Measurements from ENCODE around the gene PCED1A. TPM values are rescaled to one million over a fixed set of nuclear protein-coding genes. Genes with fewer than 3 reads are reported as not detected.

PCED1A gene
- total and polyA plus RNA-seq, 2 of the 13 experiments (the other 11 are each of a cell fraction or from before 2014, with no cell fraction given): 40.1 to 84.2 TPM

DNA sequence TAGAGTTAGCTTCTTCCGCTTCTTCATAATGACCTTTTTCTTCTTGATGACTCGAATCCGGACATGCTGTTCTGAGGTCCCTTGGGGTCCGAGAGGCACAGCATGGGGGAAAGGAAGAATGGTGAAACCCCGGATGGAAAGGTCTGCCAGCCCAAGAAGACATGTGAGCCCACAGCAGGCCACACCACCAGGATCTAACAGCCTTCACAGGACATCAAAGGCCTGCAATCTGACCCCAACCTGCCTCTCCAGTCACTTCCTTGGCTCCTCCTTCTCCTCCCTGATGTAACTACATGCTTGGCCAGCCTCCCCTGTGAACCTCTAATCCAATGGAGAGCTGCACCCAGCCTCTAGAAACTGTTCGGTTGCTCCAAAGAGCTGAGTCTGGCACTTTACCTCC lies 41.6 kb downstream of the PCED1A start:
- ChIA-PET CTCF (ENCODE audit: low intra/inter-chr PET ratio, low total read pairs) (no interaction called here), POLR2A (no interaction called here)
- H3K27me3 ChIP-seq (ENCODE audit: control insufficient read depth in 1 of 2, insufficient read depth in 2 of 2, low read length in 2 of 2): peaks cover 20 to 83% of the 10 kb centered on the region in 2 experiments
- H2AFZ ChIP-seq (ENCODE audit: low read length): no peak overlapping the region
- no peaks in the 10 kb centered on the region for H3K9me3 ChIP-seq (ENCODE audit: low read length)
- peaks cover 10% of the 10 kb centered on the region for H3K4me1 ChIP-seq (ENCODE audit: insufficient read depth, low read length)
- no peak for ATAC-seq
- no peak for DNase-seq (ENCODE audit: low spot score)
- no peak for FAIRE-seq
- BruUV-seq (replicated peaks): no TSS peak
- no peak overlapping the region for H3K4me3 ChIP-seq (replicated peaks in 1 of 3; ENCODE audit: insufficient read depth in 1 of 3, low read depth in 2 of 3, low read length in 3 of 3)
- no peak overlapping the region for H3K27ac ChIP-seq (ENCODE audit: extremely low read length, insufficient read depth, low read length)
- in situ Hi-C loops (cut with HindIII; ENCODE audit: extremely low pct_ligation_motif_present, low pct_unique_long_range_greater_than_20kb) (no loop called here), intact Hi-C loops (cut with micrococcal nuclease; ENCODE audit: unreplicated experiment) (no loop called here)
- no peak overlapping the region for H3K4me2 ChIP-seq (ENCODE audit: low read depth, low read length)
- H4K20me1 ChIP-seq (ENCODE audit: insufficient read depth, low read length): no peaks in the 10 kb centered on the region
- TF ChIP-seq ZNF878 (CRISPR knock-in tag; IDR thresholded peaks at IDR 0.05): no peak
- TF ChIP-seq ZNF441 (CRISPR knock-in tag; IDR thresholded peaks at IDR 0.05; ENCODE audit: borderline replicate concordance): no peak
- no peak for TF ChIP-seq FOXJ3 (CRISPR knock-in tag; IDR thresholded peaks at IDR 0.05; ENCODE audit: borderline replicate concordance)
- TF ChIP-seq NFYB (CRISPR knock-in tag; IDR thresholded peaks at IDR 0.05): no peak
- TF ChIP-seq, protein P1, sequence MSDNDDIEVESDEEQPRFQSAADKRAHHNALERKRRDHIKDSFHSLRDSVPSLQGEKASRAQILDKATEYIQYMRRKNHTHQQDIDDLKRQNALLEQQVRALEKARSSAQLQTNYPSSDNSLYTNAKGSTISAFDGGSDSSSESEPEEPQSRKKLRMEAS (IDR thresholded peaks at IDR 0.05): no peak
- TF ChIP-seq, protein P2, sequence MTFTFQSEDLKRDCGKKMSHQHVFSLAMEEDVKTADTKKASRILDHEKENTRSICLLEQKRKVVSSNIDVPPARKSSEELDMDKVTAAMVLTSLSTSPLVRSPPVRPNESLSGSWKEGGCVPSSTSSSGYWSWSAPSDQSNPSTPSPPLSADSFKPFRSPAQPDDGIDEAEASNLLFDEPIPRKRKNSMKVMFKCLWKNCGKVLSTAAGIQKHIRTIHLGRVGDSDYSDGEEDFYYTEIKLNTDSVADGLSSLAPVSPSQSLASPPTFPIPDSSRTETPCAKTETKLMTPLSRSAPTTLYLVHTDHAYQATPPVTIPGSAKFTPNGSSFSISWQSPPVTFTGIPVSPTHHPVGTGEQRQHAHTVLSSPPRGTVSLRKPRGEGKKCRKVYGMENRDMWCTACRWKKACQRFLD (CRISPR knock-in tag; IDR thresholded peaks at IDR 0.05; ENCODE audit: borderline replicate concordance): no peak
- TF ChIP-seq CAMTA2 (CRISPR knock-in tag; IDR thresholded peaks at IDR 0.05; ENCODE audit: borderline replicate concordance): no peak
- TF ChIP-seq NCOA1 (CRISPR knock-in tag; IDR thresholded peaks at IDR 0.05): no peak
- TF ChIP-seq SRSF4 (IDR thresholded peaks at IDR 0.05; ENCODE audit: low read depth, low read length, poor library complexity, severe bottlenecking): no peak
- TF ChIP-seq KLF11 (CRISPR knock-in tag; IDR thresholded peaks at IDR 0.05): no peak
- TF ChIP-seq, protein P3, sequence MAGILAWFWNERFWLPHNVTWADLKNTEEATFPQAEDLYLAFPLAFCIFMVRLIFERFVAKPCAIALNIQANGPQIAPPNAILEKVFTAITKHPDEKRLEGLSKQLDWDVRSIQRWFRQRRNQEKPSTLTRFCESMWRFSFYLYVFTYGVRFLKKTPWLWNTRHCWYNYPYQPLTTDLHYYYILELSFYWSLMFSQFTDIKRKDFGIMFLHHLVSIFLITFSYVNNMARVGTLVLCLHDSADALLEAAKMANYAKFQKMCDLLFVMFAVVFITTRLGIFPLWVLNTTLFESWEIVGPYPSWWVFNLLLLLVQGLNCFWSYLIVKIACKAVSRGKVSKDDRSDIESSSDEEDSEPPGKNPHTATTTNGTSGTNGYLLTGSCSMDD (CRISPR knock-in tag; IDR thresholded peaks at IDR 0.05): no peak
- H3K79me2 ChIP-seq (ENCODE audit: insufficient read depth, low read length): no peaks in the 10 kb centered on the region
- H3K9ac ChIP-seq (ENCODE audit: insufficient read depth, low read depth, low read length): no peak overlapping the region
- WGBS (ENCODE audit: low lambda C conversion rate): 54% methylated on average over 6 of the region's 6 CpGs
- no peaks in the 10 kb centered on the region for H3K36me3 ChIP-seq (replicated peaks in 1 of 2; ENCODE audit: control insufficient read depth in 1 of 2, insufficient read depth in 2 of 2, low read length in 2 of 2)

Measured in HepG2 (cell line).